GM18519 (cell line): ENCODE measurements around the gene MAST1.
"Not testable (repeated sequence)": the region's sequence is repeated elsewhere in the genome, so short reads cannot be mapped to it uniquely, and the experiment has no call there.

Source experiments
- ATAC-seq: cut with Tn5 transposase; IDR thresholded peaks from one replicate; pipeline ENCODE4 v1.9.1; 2021; ENCODE audit warnings: mild to moderate bottlenecking, moderate library complexity; ENCODE audit not compliant: unreplicated experiment, low FRiP score

The MAST1 gene

GRCh38 chr19:12838182-12838885, at the start of gene MAST1:
Gene MAST1 (plus strand): TSS chr19:12838515. CDS start chr19:12838573, 58 bp downstream.
- no peak for ATAC-seq

- ATAC-seq = no peak
These were observed 49.6 kb upstream of the MAST1 start for GRCh38 chr19:12788682-12789097.

GRCh38 chr19:12789098-12789903, 49.0 kb upstream of the MAST1 start:
- peak; percentile 1 for ATAC-seq

GRCh38 chr19:12789904-12790619, 48.3 kb upstream of the MAST1 start:
- peak; percentile 30 for ATAC-seq

- no peak for ATAC-seq
These were observed 47.5 kb upstream of the MAST1 start for GRCh38 chr19:12790628-12791344.

- peak; percentile 27 for ATAC-seq
These were observed 46.8 kb upstream of the MAST1 start, which contains the start of gene JUNB for GRCh38 chr19:12791345-12792050. Gene JUNB (plus strand): TSS chr19:12791486. CDS start chr19:12791772, 286 bp downstream.

- ATAC-seq = no peak
These were observed 46.1 kb upstream of the MAST1 start for GRCh38 chr19:12792051-12792852.

- ATAC-seq = no peak
These were observed 45.4 kb upstream of the MAST1 start for GRCh38 chr19:12792853-12793289.

- ATAC-seq = peak; percentile 29
These were observed 44.8 kb upstream of the MAST1 start for GRCh38 chr19:12793290-12794195.

- ATAC-seq = no peak
These were observed 43.9 kb upstream of the MAST1 start for GRCh38 chr19:12794196-12794941.

- ATAC-seq = no peak
These were observed 43.3 kb upstream of the MAST1 start for GRCh38 chr19:12794971-12795381.

GRCh38 chr19:12796146-12797071, 41.9 kb upstream of the MAST1 start:
- no peak for ATAC-seq

GRCh38 chr19:12797141-12797587, 41.2 kb upstream of the MAST1 start:
- no peak for ATAC-seq

- not testable (repeated sequence) for ATAC-seq
These were observed 40.7 kb upstream of the MAST1 start for GRCh38 chr19:12797607-12798006.

GRCh38 chr19:12799742-12800465, 38.4 kb upstream of the MAST1 start:
- no peak for ATAC-seq

- ATAC-seq = no peak
These were observed 37.9 kb upstream of the MAST1 start for GRCh38 chr19:12800466-12800770.
